Effector memory CD8-positive, alpha-beta T cell (primary cell): Measurements from ENCODE around the gene TCF12.

ENCODE experiments used
- ATAC-seq: fragments of 150-1000 bp; cut with Tn5 transposase; replicated peaks from 2 replicates; pipeline ENCODE4 v1.10.0; 2021; ENCODE audit warnings: mild to moderate bottlenecking, moderate library complexity
- DNase-seq, 3 experiments: peaks; one replicate each; pipeline ENCODE4 v3.0.0; 2021
- H3K27ac Mint-ChIP-seq, 2 donors: one replicate each; pipeline ENCODE4 v1.8.0; 2022; ENCODE audit warnings: mild to moderate bottlenecking in 2 of 2, mixed read lengths in 2 of 2, moderate library complexity in 2 of 2
- H3K27me3 Mint-ChIP-seq, 2 donors: one replicate each; pipeline ENCODE4 v1.8.0; 2022; ENCODE audit warnings: mixed read lengths in 2 of 2
- H3K36me3 Mint-ChIP-seq: one replicate; pipeline ENCODE4 v1.8.0; 2022; ENCODE audit warnings: mild to moderate bottlenecking, moderate library complexity, mixed read lengths; ENCODE audit not compliant: insufficient read depth
- H3K4me1 Mint-ChIP-seq, 2 donors: one replicate each; pipeline ENCODE4 v1.8.0; 2022; ENCODE audit warnings: low read depth in 2 of 2, mixed read lengths in 2 of 2
- H3K4me3 Mint-ChIP-seq, 2 donors: one replicate each; pipeline ENCODE4 v1.8.0; 2022; ENCODE audit warnings: mild to moderate bottlenecking in 2 of 2, mixed read lengths in 2 of 2, moderate library complexity in 2 of 2
- H3K9me3 Mint-ChIP-seq, 2 donors: one replicate each; pipeline ENCODE4 v1.8.0; 2022; ENCODE audit warnings: mixed read lengths in 2 of 2

TCF12 gene

DNA sequence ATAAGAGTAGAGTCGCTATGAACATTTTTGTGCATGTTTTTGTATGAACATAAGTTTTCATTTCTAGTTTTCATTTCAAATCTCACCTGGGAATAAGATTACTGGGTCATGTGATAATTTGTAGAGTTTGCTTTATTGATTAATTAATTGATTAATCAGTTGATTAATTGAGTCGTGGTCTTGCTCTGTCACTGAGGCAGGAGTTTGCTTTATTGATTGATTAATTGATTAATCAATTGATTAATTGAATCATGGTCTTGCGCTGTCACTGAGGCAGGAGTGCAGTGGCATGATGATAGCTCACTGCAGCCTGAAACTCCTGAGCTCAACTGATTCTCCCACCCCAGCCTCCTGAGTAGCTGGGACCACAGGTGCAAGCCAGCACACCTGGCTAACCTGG, 111.6 kb downstream of the TCF12 start:
- no peak overlapping the region for H3K27ac Mint-ChIP-seq
- no peaks in the 10 kb centered on the region for H3K9me3 Mint-ChIP-seq
- DNase-seq (no peak), ATAC-seq (no peak)
- no peak overlapping the region for H3K4me3 Mint-ChIP-seq
- H3K36me3 Mint-ChIP-seq: peaks cover 5% of the 10 kb centered on the region
- peaks cover 21 to 44% of the 10 kb centered on the region in 2 donors for H3K4me1 Mint-ChIP-seq
- no peaks in the 10 kb centered on the region for H3K27me3 Mint-ChIP-seq

DNA sequence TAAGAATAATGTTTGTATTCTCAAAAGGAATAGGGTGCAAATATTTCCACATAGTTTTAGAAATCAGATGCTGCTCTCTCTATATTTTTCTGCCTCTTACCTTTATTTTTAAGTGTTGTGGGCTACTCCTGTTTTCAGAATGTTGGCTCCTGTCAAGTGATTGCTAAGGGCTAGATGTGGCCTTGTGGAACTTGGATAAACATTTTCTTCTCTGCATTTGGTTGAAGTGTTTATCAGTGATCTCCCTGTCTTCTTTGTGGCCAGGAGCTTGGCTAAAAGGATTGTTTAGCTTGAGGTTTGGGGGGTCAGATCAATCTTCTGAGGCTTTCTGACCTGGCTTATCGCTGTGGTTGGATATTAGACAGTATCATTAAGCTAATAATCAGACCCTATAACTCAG, 112.6 kb downstream of the TCF12 start:
- Mint-ChIP-seq H3K9me3 (no peaks in the 10 kb centered on the region), H3K36me3 (peaks cover 5% of the 10 kb centered on the region), H3K27ac (peak overlapping the region in 1 of 2 donors; percentile 68), H3K4me1 (peaks cover 20 to 48% of the 10 kb centered on the region in 2 donors), H3K4me3 (no peak overlapping the region), H3K27me3 (no peaks in the 10 kb centered on the region)
- ATAC-seq (no peak), DNase-seq (no peak)

DNA sequence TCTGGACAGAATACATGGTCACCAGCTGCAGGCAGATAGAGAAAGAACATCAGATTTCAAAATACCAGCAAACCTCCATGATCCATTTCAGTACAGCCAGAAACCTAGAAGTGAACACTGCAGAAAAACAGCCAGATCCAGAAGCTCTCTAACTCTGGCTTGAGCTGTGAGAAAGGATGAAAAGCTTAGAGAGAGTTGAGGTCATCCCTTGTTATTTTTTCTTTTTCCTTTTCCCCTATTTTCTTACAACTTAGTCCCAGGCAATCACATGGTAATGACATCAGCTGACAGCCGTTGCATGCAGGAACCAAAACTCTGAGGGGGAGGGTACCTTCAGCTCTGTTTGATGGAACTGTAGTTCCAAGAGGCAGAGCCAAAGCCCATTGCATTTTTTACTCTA, 113.2 kb downstream of the TCF12 start:
- Mint-ChIP-seq H3K36me3 (peaks cover 5% of the 10 kb centered on the region), H3K27ac (peak overlapping the region; percentile 59 to 68), H3K4me3 (no peak overlapping the region), H3K9me3 (no peaks in the 10 kb centered on the region), H3K4me1 (peaks cover 20 to 52% of the 10 kb centered on the region in 2 donors), H3K27me3 (no peaks in the 10 kb centered on the region)
- ATAC-seq: no peak
- no peak for DNase-seq

DNA sequence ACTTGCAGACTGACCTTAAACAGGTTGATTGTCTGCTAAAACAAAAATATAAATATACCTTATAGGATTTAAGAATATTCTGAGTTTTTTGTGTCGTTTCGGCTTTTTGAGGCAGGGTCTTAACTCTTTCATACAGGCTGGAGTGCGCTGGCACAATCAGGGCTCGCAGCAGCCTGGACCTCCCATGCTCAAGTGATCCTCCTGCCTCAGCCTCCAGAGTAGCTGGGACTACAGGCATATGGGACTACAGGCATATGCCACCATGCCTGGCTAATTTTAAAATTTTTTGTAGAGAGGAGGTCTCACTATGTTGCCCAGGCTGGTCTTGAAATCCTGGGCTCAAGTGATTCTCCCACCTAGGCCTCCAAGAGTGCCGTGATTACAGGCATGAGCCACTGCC, 113.9 kb downstream of the TCF12 start:
- no peak for DNase-seq
- Mint-ChIP-seq H3K4me1 (peaks cover 27 to 60% of the 10 kb centered on the region in 2 donors), H3K9me3 (no peaks in the 10 kb centered on the region), H3K27ac (peak overlapping the region in 1 of 2 donors; percentile 2), H3K4me3 (no peak overlapping the region), H3K36me3 (peaks cover 5% of the 10 kb centered on the region), H3K27me3 (no peaks in the 10 kb centered on the region)
- no peak for ATAC-seq

DNA sequence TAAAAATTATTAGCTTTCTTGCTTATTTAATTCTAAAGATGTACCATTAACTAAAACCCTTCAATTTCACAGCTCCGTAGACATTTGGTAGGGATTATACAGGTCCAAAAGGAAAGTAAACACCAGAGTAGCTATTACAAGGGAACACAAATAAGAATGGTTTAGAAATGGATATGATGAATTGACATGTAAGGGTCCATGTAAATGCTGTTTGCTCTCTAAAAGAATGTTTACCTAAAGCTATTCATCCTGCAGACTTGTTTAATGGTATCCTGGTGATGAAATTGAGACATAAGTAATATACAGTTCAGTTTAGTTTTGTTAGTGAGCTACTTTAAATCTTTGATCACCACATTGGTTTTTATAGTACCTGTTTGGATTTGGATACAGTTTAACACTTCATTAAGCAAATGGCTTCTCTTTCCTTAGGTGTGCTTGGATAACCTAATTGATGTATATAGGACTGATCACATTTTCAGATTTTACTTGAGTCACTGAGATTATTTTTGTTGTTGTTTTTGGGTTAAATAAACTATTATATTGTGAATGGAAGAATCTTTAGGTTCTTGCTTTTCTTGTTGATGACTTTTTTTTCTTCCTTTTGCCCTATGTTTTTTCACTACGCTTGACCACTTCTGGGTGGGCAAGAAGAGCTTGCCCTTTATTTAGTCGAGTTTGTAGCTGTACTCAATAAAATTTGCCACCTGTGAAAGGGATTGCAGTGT, 115.4 kb downstream of the TCF12 start:
- H3K27ac Mint-ChIP-seq: no peak overlapping the region

DNA sequence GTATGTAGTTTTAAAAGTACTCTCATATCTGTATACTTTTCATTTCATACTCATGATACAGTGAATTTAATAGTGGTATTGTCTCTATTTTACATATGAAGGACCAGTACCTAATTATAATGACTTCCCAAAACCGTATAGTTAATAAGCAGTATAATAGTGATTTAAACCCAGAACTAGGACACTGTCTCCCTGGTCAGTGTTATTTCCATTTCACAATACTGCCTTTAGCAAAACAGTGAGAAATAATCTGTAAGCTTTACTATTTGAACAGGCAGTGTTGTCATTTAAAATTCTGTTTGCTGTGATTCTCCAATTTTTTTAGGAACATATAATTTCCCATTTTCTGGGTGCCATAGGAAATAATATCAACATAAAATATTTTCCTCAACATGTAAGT, 116.2 kb downstream of the TCF12 start:
- Mint-ChIP-seq H3K27me3 (no peaks in the 10 kb centered on the region), H3K4me1 (peaks cover 35 to 65% of the 10 kb centered on the region in 2 donors)

More for the DNA sequence above, 115.4 kb downstream of the TCF12 start:
- DNase-seq: no peak
- Mint-ChIP-seq H3K4me3 (no peak overlapping the region), H3K9me3 (no peaks in the 10 kb centered on the region), H3K27me3 (no peaks in the 10 kb centered on the region), H3K4me1 (peaks cover 30 to 64% of the 10 kb centered on the region in 2 donors), H3K36me3 (no peaks in the 10 kb centered on the region)
- ATAC-seq: no peak

DNA sequence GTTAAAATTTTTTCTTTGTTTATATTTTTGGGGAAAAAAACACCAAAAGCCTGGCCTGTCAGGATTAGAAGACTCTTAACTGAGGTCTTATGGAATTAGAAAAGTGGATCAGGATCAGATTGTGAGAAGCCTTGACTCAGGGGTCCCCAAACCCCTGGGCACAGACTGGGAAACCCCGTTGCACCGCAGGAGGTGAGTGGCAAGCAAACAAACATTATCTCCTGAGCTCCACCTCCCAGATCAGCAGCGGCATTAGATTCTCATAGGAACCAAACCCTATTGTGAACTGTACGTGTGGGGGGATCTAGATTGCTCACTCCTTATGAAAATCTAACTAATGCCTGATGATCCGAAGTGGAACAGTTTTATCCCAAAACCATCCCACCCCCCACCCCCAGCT, 117.2 kb downstream of the TCF12 start:
- DNase-seq: no peak
- Mint-ChIP-seq H3K27me3 (no peaks in the 10 kb centered on the region), H3K4me3 (peak overlapping the region in 1 of 2 donors; percentile 56), H3K4me1 (peaks cover 33 to 66% of the 10 kb centered on the region in 2 donors), H3K27ac (peak overlapping the region; percentile 39 to 55), H3K36me3 (no peaks in the 10 kb centered on the region), H3K9me3 (no peaks in the 10 kb centered on the region)
- no peak for ATAC-seq

More for the DNA sequence above, 116.2 kb downstream of the TCF12 start:
- Mint-ChIP-seq H3K36me3 (no peaks in the 10 kb centered on the region), H3K9me3 (no peaks in the 10 kb centered on the region), H3K4me3 (no peak overlapping the region), H3K27ac (no peak overlapping the region)
- DNase-seq (no peak), ATAC-seq (no peak)

DNA sequence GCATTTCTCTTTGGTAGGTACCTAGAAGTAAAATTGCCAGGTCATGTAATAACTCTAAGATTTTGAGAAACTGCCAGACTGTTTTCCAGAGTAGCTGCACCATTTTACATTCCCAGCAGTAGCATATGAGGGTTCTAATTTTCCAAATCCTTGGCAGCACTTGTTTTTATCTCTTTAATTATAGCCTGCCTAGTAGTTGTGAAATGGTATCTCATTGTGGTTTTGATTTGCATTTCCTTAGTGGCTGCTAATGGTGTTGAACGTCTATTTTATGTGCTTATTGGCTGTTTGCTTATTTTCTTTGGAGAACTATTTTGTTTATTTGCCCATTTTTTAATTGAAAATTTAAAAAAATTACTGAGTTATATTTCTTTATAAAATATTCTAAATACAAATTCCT, 117.9 kb downstream of the TCF12 start:
- H3K9me3 Mint-ChIP-seq: no peaks in the 10 kb centered on the region
- H3K4me1 Mint-ChIP-seq: peaks cover 30 to 66% of the 10 kb centered on the region in 2 donors
- DNase-seq: no peak
- no peaks in the 10 kb centered on the region for H3K27me3 Mint-ChIP-seq
- peak overlapping the region in 1 of 2 donors; percentile 63 for H3K4me3 Mint-ChIP-seq
- no peak for ATAC-seq
- no peaks in the 10 kb centered on the region for H3K36me3 Mint-ChIP-seq
- H3K27ac Mint-ChIP-seq: peak overlapping the region; percentile 39 to 55

- DNase-seq (no peak), ATAC-seq (no peak)
- Mint-ChIP-seq H3K9me3 (no peaks in the 10 kb centered on the region), H3K4me1 (peaks cover 30 to 64% of the 10 kb centered on the region in 2 donors), H3K27me3 (no peaks in the 10 kb centered on the region), H3K4me3 (peak overlapping the region in 1 of 2 donors; percentile 63), H3K27ac (peak overlapping the region in 1 of 2 donors; percentile 55), H3K36me3 (no peaks in the 10 kb centered on the region)
Observed at GRCh38 chr15:57037548-57037947, 119.1 kb downstream of the TCF12 start.

- no peak overlapping the region for H3K4me3 Mint-ChIP-seq
- no peaks in the 10 kb centered on the region for H3K9me3 Mint-ChIP-seq
- no peaks in the 10 kb centered on the region for H3K27me3 Mint-ChIP-seq
- peak overlapping the region in 1 of 2 donors; percentile 55 for H3K27ac Mint-ChIP-seq
- H3K36me3 Mint-ChIP-seq: no peaks in the 10 kb centered on the region
- H3K4me1 Mint-ChIP-seq: peaks cover 28 to 64% of the 10 kb centered on the region in 2 donors
- ATAC-seq: no peak
- DNase-seq: no peak
Observed at GRCh38 chr15:57038040-57038439, 119.6 kb downstream of the TCF12 start.

DNA sequence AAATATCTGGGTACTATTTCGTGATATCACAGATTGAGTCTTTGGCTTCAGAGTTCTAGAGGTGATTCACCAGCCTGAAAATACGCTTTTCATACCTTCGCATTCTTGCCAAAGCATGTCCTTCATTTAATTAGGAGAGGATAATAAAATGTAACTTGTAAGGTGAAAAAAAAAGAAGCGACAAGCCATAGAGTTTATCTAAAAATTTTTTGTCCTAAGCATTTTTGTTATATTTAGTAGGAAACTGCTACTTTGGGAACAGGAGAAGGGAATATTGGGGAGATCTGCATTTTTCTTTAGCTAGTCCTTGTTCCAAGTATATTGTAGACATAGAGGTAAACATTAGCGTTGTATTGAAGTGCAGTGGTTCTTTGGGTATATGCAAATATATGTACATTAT, 120.1 kb downstream of the TCF12 start:
- ATAC-seq (no peak), DNase-seq (no peak)
- Mint-ChIP-seq H3K27ac (no peak overlapping the region), H3K36me3 (no peaks in the 10 kb centered on the region), H3K4me1 (peaks cover 30 to 68% of the 10 kb centered on the region in 2 donors), H3K4me3 (no peak overlapping the region), H3K27me3 (no peaks in the 10 kb centered on the region), H3K9me3 (no peaks in the 10 kb centered on the region)

GRCh38 chr15:57041416-57041815, 123.0 kb downstream of the TCF12 start:
- H3K36me3 Mint-ChIP-seq: no peaks in the 10 kb centered on the region
- no peak overlapping the region for H3K4me3 Mint-ChIP-seq
- DNase-seq (no peak), ATAC-seq (no peak)
- H3K27me3 Mint-ChIP-seq: no peaks in the 10 kb centered on the region
- H3K4me1 Mint-ChIP-seq: peaks cover 33 to 71% of the 10 kb centered on the region in 2 donors
- H3K9me3 Mint-ChIP-seq: no peaks in the 10 kb centered on the region
- H3K27ac Mint-ChIP-seq: no peak overlapping the region

DNA sequence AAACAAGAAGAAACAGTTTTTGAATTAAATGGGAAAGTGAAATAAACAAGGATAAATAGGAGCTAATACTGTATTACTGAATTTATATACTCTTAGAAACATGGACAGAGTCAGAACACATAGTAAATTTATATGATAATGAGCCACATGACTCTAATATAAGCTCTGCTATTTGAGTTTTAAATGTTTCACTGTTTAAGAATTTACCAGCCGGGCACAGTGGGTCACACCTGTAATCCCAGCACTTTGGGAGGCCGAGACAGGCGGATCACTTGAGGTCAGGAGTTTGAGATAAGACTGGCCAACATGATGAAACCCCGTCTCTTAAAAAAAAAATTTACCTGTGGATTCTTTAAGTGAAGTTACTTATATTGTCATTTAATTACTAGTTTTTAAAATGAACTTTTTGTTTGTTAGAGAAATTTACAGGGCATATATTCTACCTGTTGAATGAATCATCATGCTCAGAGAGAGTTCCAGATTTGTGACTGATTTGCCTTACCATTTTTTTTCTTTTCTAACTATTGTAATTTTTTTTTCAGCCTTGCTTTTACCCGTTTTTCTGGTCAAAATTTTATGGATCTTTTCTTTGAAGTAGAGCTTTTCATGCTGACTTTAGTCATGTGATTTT, 125.7 kb downstream of the TCF12 start:
- Mint-ChIP-seq H3K36me3 (no peaks in the 10 kb centered on the region), H3K4me1 (peaks cover 22 to 61% of the 10 kb centered on the region in 2 donors), H3K27ac (no peak overlapping the region), H3K27me3 (no peaks in the 10 kb centered on the region), H3K9me3 (no peaks in the 10 kb centered on the region), H3K4me3 (no peak overlapping the region)
- ATAC-seq (no peak), DNase-seq (no peak)

DNA sequence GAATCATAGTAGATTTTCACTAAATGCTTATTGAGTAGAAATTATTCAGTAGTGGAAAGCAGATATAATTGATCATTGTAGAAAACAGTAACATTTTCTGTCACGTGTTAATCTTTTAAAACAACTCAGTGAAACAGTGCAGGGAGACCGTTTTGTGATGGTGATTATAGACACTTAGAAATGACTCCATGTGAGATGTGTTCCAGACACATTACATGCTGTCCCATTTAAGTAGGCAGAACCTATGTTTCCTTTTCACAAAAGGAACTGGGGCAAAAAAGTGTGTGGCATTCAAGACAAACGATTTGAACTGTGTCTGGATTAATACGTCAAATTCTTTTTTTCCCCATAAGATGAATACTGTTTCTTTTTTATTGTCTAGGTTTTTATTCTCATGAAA, 126.5 kb downstream of the TCF12 start:
- Mint-ChIP-seq H3K36me3 (no peaks in the 10 kb centered on the region), H3K27me3 (no peaks in the 10 kb centered on the region), H3K9me3 (no peaks in the 10 kb centered on the region), H3K27ac (no peak overlapping the region), H3K4me1 (peaks cover 20 to 60% of the 10 kb centered on the region in 2 donors), H3K4me3 (no peak overlapping the region)
- no peak for ATAC-seq
- no peak for DNase-seq
